Urothelium cell line (cell line): ENCODE results near the gene TASP1.
A peak's percentile ranks its signal among the peaks of the same experiment; 100 is the strongest.

Experiments used
- DNase-seq: peaks from one replicate; pipeline ENCODE4 v3.0.0; 2011; ENCODE audit warnings: low spot score, mixed read lengths
- FAIRE-seq: peaks from 2 replicates; lab custom pipeline; 2011; peaks lifted over from hg19 to GRCh38; lab: Jason Lieb, UNC

Gene TASP1

DNA sequence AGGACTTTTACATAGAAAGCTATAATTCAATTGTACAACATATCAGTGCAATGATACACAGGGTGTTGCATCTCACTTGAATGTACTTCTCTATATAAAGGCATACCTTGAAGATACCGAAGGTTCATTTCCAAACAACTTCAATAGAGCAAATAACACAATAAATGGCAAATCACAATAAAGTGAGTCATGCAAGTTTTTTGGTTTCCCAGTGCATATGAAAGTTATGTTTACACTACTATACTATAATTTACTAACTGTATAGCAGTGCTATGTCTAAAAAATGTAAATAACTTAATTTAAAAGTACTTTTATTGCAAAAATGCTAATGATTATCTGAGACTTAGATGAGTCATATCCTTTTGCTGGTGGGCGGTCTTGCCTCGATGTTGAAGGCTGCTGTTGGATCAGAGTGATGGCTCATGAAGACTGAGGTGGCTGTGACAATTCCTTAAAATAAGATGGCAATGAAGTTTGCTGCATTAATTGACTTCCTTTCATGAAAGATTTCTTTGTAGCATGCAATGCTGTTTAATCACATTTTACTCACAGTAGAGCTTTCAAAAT is 188.8 kb downstream of the TASP1 start:
- FAIRE-seq (no peak), DNase-seq (no peak)

DNA sequence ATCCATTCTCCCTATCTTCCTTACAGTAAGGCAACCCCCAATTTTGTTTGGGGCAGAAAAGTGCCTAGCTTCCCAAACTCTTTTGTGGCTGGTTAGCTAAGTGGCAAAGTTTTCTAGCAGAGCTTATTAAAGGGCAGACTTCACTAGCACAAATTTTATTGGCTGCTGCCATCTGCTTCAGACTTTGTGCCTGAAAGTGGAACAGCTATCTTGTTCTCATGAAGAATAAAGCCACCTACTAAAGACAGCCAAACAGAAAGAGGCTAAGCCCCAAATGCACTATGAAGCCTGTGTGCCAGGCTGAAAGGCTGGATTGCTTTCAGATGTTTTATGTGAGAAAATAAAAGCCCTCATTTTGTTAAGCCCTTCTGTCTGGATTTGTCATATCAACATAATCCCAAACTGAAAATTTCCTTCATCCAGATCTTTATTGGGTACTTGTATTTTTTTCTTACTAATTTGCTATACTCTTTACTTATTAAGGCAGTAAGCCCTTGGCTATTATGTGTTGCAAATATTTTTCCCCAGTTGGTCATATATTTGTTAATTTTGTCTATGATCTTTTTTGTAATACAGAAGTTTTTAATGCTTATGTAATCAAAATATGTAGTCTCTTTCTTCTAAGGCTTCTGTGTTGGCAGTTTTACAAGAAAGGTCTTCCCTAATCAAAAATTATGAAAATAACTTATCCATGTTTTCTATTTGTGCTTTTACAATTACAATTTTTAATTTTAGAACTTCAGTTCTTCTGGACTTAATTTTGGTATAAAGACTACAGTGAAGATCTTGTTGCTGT is 191.1 kb downstream of the TASP1 start:
- FAIRE-seq: no peak

DNA sequence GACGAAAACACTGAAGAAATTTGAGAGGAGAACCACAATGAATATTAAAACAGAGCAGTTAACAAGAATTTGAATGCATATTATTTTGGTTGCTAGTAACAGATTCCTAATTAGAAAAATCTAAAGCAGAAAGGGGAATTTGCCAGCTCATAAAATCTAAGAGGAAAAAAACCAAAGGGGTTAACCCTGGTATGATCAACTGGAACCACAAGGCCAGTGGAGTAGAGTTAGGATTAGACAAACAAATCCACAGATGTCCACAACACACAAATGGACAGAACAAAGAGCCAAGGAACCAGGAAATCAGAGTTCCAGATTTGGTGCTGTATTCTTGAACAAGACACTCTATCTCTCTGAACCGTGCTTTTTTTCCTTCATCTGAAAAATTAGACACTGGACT is 195.0 kb downstream of the TASP1 start:
- no peak for DNase-seq
- FAIRE-seq: no peak

More for the DNA sequence above, 191.1 kb downstream of the TASP1 start:
- DNase-seq: no peak

DNA sequence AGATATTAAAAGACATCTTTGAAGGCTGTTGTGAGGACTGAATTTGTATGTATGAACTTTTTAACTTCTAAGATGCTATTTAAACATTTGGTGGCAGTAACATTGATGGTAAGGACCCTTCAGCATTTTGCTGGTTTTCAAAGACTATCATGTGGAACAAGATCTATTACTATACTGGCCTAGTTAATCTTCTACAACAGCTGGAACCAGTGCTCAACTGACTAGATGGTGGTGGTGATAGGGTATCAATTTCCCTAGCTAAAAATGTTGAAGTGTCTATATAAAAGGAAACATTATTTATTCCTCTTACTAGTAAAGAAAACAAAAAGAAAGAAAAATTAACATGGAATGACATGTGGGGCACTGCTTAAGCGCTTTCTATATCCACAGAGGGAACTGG is 195.7 kb downstream of the TASP1 start:
- DNase-seq (no peak), FAIRE-seq (no peak)

DNA sequence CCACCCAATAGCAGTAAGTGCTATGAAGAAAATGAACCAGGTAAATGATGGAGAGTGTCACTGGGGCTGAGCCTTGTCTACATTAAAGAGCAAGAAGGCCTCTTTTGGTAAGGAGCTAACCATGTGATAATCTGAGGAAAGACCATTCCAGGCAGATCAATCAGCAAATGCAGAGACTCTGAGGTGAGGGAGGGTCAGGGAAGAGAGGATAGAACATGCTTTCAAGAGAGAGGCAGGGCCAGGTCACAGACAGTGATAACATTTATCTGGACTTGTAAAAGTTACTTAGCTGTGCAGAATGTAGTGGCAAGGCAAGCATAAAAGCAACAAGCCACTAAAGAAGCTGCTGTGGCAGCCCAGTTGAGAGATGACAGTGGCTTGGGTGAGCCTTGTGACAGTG is 197.3 kb downstream of the TASP1 start:
- DNase-seq (no peak), FAIRE-seq (no peak)

DNA sequence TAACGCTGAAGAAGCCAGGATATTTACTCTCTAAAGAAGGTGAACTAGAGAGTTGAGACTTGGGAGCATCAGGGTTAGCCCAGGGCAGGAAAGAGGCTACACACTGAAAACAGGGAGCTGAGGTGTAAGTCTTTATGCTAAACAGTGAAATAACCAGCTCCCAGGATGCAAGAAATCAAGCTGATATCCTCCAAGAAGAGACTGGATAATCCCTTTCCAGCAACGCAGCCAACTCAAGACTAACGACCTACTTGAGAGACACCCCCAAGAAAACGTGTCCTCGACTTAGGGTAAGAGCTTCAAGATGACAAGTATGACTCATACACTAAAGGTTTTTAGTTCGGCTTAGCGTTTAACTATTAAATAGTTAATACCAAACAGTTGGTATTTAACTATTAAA is 202.2 kb downstream of the TASP1 start:
- FAIRE-seq: no peak
- no peak for DNase-seq

DNA sequence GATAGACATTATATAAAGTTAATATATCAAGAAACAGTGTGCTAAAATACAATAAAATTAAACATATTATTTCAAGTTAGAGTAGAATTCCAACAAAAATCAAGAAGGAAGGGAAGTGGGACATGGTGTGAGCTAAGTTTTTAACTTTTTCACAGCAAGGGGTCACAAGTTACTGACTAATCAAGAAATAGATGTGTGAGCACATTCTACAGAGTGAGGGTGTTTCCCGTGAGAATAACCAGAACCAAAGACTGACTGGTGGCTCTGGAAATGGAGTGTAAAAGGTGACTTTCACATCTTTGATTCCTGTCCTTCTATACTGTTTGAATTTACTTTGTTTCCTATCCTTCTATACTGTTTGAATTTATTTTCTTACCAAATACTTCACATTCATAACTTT is 206.6 kb downstream of the TASP1 start:
- DNase-seq (no peak), FAIRE-seq (no peak)

DNA sequence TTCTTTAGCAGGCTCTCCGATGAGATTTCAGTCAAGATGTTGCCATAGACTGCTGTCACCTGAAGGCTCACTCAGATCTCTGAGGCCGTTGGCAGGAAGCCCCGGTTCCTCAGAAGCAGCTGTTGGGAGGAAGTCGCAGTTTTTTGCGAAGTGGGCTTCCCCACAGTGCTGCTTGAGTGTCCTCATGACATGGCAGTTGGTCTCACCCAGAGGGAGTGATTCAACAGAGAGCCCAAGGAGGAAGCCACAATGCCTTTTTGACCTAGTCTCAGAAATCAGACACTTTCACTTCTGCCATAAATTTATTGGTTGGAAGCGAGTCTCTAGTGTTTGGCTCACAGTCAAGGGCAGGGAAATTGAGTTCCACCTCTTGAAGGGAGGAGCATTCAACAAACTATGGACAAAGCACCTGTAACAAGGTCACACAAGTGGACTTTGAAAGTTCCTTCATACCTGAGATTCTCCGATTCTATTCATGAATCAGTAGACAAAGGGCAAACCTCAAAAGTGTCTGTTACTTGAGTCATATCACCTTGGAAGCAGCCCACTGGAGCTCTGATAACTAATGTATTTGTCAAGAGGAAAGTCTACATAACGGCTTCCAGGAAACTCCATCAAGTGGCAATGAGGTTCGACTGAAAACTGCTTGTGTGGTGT is 208.3 kb downstream of the TASP1 start:
- peak; percentile 10 for DNase-seq
- no peak for FAIRE-seq

DNA sequence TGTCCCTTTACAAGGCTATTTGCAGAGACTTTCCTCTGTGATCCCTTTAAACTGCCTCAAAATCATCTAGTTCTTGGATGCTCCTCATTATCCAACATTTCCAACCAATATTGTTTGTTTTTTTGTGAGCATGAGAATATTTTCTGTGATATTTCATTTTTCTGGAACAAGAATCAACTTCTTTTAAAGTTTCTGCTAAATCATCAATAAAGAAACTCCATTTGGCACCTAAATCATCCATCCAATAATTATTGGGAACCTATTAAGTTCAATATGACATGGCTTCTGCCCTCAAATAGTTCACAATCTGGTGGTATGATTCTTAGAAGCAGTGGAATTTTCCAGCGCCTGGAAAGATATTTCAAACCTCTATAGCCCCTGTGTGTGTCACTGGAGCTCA is 210.0 kb downstream of the TASP1 start:
- FAIRE-seq: no peak
- DNase-seq: no peak

DNA sequence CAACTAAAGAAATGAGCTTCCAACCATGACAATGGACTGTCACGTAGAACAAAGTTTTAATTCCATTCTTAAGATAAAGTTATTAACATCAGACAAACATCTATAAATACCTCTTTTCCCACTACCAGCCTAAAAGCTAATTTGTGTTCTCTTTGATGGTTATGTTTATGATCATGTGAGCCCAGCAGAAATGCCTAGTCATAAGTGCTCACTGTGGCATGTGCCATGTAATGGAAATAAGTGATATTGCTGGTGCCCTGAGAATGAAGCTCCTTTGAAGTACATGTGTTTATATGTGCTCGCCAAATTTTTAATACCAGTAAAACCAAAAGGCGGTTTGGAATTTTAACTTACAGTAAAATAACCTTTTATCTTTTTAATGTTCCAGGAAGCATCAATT is 211.9 kb downstream of the TASP1 start:
- no peak for DNase-seq
- FAIRE-seq: no peak

DNA sequence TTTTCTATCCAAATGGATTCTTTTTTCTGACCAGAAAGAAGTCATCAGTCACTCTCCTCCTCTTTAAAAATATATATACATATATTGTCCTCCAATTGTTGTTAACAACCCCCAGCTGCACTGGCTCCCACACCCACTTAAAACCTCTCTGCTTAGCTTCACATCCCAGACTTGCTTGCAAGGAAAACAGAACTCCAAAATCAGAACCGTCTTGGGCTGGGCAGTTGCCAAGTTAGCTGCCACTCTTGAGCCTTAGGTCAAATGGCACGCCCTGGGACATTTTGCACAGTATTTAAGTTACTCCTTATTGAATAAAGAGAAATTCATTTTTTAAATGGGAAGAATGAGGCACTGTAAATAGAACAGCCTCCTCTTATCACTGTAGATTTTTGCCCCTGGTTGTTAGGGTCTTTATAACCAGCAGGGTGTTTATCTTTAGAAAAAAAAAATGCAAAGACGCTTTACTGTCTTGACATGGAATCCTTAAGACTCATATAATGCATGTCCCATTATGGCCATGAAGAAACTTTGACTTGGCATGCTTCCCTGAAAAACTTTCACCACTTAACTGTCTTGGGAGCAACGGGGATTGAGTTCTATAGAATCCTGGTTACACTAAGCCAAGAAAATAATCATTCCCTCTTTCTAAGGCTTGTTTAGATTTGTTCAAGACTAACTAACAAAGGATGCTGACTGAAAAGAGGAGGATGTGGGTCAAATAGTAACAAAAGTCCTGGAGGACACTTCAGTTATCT is 213.2 kb downstream of the TASP1 start:
- DNase-seq: no peak

DNA sequence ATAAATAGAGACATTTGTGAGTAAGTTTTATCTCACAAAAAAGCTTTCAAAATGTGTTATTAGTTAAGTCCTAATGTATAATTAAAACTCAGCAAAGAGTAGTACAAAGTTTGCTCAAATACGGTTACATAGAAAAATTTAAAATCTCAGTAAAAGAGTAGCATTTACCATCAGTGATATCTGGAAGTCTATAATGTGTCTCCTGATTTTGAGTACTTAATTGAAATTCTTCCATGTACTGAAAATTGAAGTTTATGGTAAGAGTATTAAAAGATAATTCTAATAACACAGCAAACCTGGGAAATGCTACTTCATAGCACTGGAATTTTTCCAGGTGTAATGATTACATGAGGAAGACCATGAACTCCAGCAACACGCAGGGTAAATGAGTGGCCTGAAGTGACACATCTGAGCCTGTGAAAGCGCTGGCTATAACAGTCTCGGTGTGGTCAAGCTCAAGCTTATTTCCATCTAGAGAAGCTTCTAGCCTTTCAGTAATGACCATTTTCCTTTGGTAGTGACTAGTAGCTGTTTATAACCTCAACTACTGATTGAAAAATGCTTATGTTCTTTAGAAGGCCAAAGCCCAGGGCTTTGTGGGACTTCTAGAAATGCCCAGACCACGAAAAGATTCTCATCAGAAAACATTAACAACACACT is 214.4 kb downstream of the TASP1 start:
- FAIRE-seq (no peak), DNase-seq (no peak)

More for the DNA sequence above, 213.2 kb downstream of the TASP1 start:
- FAIRE-seq: no peak

DNA sequence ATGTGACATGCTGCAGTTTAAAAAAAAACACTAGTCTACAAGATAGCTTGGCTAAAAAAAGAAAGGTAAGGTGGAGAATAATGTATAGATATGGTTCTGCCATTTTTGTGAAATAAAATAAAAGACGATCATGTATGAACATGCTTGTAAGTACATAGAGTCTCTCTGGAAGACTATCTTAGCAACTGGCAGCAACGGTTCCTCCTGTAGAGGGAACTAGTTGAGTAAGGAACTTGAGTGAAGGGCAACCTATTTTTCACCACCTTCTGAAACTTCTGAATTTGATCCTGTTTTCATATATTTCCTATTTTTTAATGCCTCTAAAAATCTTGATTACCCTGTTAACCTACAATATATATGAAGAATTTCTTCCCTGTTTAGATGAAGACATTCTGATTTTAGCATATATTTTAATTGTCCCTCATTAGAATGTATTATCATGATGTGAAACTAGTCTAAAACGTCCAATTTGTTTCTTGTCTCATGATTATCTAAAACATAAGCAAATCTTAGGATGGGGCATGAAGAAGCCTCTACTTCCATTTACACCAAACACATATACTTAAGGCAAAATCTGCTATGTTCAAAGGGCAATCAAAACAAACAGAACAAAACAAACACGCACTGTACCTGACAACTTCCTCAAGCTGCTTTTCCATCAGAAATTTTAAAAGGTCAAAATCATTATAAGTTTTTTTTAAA is 215.1 kb downstream of the TASP1 start:
- FAIRE-seq (no peak), DNase-seq (no peak)

DNA sequence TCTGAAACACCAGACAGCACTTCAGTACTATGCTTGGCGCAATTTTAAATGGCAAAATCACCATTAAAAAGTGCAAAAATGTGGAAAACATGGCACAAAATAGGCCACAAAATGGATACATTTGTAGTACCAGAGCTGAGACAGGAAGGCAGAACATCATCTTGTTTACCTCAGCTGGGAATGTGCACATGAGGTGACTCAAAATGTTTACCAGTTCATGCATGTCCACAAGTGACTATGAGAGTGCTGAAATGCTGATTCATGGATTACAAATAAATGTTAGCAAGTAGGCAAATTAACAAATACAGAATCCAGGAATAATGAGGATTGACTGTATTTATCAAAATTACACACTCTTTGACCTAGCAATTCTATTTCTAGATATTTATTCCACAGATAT is 216.1 kb downstream of the TASP1 start:
- no peak for FAIRE-seq
- DNase-seq: no peak

DNA sequence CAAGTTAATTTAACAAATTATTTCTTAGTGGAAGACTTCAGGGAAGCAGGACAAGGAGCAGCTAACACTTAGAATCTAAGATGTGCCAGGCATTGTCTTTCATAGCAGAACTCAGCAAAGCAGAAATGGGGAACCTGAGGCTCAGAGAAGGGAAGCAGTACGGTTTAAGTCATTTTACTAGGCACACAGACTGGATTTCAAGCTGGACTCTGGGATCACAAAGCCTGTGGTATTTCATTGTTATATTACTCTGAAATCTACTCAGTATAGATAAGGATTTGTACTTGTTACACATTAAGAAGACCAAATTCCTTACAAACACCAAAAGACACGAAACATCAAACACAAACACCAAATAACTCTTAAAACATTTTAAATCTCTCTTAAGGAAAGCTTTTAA is 218.1 kb downstream of the TASP1 start:
- DNase-seq (no peak), FAIRE-seq (no peak)

DNA sequence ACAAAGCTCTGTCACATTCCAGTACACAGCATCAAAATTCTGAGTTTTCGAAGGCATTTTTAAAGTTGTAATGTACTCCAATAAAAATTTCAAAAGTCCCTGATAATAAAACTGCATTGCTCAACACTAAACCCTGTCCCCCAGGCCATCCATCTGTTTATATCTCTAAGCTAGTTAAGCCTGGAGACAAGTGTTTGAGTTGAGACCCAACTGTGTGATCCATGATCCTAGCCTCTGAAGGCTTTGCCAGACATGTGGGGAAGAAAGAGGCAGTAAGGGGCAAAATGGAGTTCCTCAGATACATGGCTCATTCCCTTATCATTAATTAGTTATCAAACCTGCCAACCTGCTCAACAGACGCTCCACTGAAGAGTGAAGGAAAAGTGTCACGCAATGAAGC is 219.3 kb downstream of the TASP1 start:
- FAIRE-seq (no peak), DNase-seq (no peak)

DNA sequence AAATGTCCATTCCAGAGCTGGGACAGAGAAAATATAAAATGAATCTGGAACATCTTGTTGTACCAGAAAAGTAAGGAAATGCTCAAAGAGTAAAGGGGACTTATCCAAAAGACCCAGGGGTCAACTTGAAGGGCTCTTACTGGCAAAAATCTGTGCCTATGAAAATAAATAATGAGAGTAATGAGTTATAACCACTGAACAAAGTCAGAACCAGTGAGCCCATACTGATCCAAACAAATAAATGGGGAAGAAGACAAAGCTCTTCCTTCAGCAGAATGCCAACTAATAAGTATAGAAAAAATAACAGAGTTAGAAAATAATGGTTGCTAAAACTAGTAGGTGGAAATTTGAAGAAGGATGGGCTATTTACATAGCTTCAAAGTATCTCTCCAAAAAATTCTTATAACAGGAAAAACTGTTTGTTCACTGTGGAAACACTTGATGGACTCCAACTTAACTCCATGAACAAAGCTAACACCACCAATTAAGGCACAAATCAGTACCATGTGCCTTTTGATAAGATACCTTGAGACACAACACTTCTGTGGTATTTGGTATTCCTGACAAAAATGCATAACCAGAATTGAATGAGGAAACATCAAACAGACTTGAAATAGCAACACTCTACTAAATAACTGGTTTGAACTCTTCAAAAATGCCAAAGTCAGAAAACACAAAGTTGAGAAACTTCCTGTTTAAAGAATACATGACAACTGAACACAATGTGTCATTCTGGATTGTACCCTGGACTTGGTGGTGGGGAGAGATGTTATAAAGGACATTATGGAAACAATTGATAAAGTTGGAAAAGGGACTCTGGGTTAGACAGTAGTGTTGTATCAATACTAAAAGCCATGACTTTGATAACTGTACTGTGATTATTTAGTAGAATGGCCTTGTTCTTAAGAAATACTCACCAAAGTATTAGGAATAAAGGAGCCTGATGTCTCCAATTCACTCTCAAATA is 220.2 kb downstream of the TASP1 start:
- DNase-seq (no peak), FAIRE-seq (no peak)

DNA sequence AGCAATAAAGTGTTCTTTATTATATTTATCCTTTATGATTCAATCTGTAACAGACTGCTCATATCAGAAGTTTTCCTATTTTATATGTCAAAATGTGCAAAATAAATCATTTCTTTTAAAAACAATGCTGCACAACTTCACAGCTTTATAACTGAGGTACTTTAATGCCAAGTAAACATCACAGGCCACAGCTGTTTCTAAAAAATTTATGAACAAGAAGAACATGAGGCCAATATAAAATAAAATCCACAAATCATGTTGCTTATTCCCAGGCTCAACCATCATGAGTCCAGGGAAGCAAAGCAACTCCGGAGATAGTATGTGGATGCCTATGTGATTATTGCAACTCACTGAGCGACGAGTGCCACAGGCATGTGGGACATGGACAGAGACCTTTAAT is 222.2 kb downstream of the TASP1 start:
- DNase-seq (no peak), FAIRE-seq (no peak)

DNA sequence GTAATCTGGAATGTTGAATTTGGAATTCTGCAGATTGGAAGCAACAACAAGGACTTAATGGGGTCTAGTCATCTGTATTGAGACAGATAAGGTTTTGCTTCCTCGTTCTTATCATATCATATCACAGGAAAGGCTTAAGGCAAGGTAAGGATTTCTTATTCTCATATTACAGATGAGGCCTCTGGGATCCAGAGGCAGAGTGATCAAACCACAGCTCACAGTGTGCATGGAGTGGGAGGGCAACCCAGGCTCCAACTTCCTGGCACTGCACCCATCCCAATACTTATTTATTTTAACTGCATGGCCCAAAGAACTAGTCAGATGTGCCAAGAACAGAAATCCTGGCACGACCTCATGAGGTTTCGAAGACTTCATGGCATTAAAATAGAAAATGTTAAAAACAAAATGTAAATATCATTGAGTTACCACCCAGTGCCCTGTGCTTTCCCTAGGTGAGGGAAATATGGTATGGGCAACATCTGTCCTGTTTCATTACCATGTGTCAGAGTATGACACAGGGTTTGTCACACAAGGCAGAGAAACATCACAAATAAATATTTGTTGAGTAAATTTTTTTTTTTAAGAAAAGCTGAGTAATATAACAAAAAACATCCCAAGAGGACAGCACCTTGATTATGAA is 225.8 kb downstream of the TASP1 start:
- FAIRE-seq (no peak), DNase-seq (no peak)
